HG02610 (cell line): ENCODE measurements around the gene C2CD2.

Experiments
- ATAC-seq: cut with Tn5 transposase; IDR thresholded peaks from one replicate; pipeline ENCODE4 v1.9.1; 2021; ENCODE audit warnings: mild to moderate bottlenecking, moderate library complexity; ENCODE audit not compliant: unreplicated experiment

The C2CD2 gene

GRCh38 chr21:41914965-41915364 lies 38.9 kb downstream of the C2CD2 start:
- no peak for ATAC-seq

DNA sequence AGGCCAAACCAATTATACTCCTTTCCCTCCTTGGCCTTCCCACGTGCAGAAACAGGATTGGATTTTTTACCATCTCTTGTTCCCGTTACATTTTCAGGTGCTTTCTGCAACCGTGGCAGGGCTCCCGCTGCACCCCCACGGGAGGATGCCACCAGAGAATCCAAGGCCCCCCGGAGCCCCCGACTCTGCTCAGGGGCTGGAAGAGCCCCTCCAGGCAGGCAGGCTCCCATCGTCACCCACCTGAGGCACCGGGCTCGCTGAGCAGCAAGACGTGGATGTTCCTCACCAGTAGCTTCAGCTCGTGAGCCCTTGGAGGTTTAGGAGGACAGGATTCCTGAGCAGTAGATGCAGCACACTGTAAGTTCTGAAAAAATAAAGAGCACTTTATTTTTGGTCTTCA lies 39.5 kb downstream of the C2CD2 start:
- ATAC-seq: no peak

DNA sequence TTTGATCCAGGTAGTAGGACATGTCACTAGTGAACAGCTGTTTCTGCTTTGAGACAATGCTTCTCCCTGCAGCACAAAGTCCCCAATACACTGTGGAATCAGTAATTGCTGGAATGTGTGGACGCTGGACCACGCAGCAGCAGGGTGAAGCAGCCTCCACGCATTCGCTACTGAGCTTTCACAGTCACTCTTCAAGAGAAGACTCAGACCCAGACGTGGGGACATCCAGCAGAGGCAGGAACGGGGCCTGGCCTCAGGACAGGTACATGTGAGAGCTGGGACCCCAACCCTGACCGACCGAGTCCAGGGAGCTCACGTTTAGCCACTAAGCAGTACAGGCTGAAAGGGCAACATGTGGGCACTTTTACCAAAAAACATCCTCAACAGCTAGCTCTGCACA lies 40.6 kb downstream of the C2CD2 start:
- ATAC-seq: no peak

GRCh38 chr21:41908829-41909228 lies 45.0 kb downstream of the C2CD2 start:
- ATAC-seq: no peak

GRCh38 chr21:41907496-41908258 lies 46.1 kb downstream of the C2CD2 start:
- ATAC-seq: no peak

DNA sequence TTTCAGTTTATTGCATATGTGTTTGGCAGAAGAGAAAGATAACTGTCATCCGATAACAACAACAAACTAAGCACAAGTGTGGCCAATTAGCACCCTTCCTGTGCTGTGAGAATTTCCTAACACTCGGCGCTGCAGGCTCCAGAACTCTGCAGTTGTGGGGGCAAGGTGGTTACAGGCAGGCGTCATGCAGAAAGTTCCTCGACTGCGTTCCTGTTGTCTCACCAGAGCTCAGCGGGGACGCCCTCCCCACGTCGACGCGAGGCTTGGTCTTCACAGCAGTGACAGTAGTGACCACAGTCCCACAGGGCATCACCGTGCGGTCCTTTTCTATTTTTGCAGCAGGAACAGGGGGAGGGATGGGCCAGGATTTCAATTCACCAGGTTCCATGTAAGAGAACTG lies 47.0 kb downstream of the C2CD2 start:
- no peak for ATAC-seq

GRCh38 chr21:41903559-41904351 lies 50.1 kb downstream of the C2CD2 start:
- ATAC-seq: no peak

DNA sequence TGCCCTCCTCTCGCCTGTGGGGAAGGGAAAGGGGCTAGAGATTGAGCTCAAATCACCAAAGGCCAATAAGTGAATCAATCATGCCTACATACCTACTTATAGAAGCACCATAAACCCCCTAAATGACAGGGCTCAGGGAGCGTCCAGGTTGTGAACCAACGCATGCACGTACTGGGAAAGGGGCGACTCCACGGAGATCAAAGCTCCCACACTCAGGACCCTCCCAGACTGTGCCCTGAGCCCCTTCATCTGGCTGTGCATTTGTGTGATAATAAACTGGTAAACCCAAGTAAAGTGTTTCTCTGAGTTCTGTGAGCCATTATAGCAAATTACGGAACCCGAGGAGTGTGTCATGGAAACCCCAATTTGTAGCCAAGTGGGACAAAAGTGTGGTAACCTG lies 50.9 kb downstream of the C2CD2 start:
- no peak for ATAC-seq

- ATAC-seq: no peak
Measured at GRCh38 chr21:41901782-41902181, 52.0 kb downstream of the C2CD2 start.

DNA sequence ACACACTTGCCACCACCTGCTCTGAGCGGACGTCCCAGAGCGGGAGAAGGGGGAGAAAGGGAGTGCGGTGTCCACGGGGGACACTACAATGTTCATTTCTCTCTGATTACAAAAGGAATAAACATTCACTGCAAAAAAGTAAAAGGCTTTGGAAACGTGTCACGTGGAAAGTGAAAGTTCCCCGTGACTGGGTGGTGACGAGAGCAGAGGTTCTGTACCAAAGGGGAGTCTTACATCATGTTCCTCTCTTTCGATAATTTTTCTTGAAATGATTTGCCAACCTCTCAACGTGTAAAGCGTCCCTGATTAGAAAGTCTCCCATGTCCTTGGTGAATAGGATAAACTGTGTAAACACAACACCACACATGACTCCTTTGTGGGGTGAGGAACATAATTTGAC lies 52.7 kb downstream of the C2CD2 start:
- ATAC-seq: no peak

GRCh38 chr21:41900401-41900800 lies 53.4 kb downstream of the C2CD2 start:
- no peak for ATAC-seq

- ATAC-seq: no peak
Measured at GRCh38 chr21:41899426-41900202, 54.2 kb downstream of the C2CD2 start.

DNA sequence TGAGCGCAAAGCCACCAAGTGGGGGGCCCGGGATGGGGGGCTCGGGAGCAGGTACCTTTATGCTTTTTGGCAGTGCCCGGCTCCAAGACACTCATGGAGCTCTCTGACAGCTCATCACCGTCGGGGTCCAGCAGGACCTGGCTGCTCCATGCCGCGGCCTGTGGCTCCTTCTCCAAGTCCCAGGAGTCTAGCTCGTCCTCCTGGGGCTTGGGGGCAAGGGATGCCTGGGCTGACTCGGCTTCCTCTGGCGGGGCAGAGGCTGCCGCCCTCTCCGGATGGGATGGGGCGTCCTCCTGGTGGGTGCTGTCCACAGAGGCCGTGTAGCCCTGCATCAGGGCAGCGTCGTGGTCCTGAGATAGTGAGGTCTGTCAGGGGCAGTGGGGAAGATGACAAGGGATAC lies 54.8 kb downstream of the C2CD2 start:
- no peak for ATAC-seq

DNA sequence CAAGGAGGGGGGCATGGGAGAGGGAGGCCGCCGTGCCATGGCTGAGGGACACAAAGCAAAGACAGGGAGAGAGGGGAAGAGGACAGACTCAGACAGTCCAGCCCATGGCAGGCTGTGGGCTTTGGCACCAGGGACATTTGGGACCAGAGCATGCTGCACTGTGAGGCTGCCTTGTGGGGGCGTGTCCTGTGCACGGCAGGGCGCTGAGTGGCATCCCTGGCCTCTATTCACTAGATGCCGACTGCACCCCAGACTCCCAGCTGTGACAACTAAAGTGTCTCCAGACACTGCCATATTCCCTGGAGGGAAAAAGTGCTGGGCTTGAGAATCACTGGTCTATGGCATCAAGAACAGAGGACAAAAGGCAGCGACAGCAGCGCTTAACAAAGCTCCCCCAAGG lies 56.1 kb downstream of the C2CD2 start:
- no peak for ATAC-seq

GRCh38 chr21:41897047-41897669 lies 56.7 kb downstream of the C2CD2 start:
- no peak for ATAC-seq

DNA sequence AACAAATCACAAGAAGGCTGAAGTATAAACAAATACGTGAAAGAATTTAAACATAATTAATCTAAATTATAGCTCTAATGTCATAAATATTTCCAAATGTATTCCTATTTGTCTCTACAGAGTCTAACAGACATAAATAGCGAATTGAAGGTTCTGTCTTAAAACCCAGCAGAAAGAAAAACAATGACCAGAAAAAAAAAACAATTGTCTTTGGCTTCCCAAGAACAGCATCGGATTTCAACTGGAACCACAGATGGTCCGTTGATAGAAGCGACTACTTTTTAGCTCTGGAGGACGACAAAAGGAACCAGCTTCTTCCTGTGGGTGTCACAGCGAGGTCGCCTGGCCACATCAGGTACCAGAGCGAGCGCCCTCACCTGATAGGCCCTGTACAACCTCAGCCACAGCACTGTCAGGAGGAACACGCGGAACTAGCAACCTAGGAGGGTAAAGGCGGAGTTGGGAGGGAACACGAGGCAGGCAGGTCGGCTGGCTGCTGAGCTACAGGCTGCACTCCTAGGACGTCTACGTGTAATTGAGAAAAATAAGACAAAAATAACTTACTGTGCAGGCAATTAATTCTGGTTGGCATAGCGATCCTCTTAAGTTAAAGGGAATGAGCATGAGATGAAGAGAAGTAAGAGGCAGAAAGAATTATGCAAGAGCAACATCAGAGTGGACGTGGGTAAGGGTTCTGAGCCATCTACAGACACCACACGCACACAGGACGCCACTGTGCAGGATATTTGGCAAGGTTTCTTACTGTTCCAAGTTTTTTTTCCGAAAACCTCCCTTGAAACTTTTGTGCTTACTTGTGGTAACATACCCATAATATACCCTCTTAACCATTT lies 58.0 kb downstream of the C2CD2 start:
- ATAC-seq: no peak

DNA sequence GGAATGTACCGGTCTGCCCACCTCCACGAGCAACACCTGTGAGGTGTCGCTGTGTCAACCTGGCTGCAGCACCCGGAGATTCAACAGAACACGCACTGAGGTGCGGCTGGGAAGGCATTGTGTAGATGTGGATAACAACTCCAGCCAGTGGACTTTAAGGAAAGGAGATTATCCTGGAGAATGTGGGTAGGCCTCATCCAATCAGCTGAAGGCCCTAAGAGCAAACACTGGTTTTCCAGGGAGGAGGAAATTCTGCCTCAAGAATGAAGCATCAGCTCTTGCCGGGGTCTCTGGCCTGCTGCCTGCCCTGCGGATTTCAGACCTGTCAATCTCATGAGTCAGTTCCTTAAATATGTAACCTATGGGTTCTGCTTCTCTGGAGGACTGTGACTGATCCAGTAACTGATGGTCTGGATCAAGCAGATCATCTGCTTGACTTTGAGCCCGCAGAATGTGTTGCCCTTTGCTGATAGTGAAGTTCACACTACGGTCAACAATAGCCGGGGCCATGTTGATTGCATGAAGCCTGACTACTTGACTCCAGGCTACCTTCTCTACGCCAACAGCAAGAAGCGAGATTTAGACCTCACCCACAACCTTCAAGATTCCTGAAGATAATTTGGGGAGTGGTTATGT lies 58.8 kb downstream of the C2CD2 start:
- ATAC-seq: no peak

DNA sequence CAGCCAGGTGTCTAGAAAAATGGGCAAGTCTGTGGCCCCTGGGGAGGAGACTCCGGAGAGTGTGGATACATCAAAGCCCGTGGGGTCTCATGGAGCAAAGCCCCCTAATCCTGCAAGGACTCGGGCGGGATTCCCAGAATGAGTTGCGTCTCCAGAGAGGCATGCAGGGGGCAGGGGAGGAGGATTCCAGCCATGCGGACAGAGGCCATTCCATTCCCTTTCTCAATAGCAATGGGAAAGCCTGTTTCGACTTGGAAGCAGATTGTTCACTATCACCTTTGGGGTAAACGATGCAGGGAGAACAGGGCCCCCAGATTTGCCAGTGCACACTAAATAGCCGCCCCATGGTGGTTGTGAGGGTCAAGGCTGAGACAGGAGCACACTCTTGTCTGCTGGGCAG lies 59.3 kb downstream of the C2CD2 start:
- no peak for ATAC-seq

- ATAC-seq: no peak
Measured at GRCh38 chr21:41892726-41893125, 61.1 kb downstream of the C2CD2 start.

- no peak for ATAC-seq
Measured at GRCh38 chr21:41891132-41891531, 62.7 kb downstream of the C2CD2 start.
